ENCODE data around the gene FHL2.

- TF ChIP-seq CTCF (conservative IDR thresholded peaks at IDR 0.05; ENCODE audit: low read length), result no peak
- no peak for TF ChIP-seq EZH2phosphoT487 (IDR thresholded peaks at IDR 0.05; ENCODE audit: borderline replicate concordance, low read depth, low read length)
These were observed 14.4 kb upstream of the FHL2 start for GRCh38 chr2:105413206-105413605.

All from OCI-LY7 (cell line).